B cell (primary cell): Measurements from ENCODE around the gene TMIE.

Experiments used
- EZH2 ChIP-seq: IDR thresholded peaks from 2 replicates; pipeline ENCODE4 v1.6.1; 2012; ENCODE audit warnings: borderline replicate concordance, low read depth, mild to moderate bottlenecking, moderate library complexity, low read length; ENCODE audit not compliant: insufficient read depth, poor library complexity, severe bottlenecking
- TF ChIP-seq, protein P1 (sequence below): fragments of 200-600 bp; IDR thresholded peaks from one replicate; pipeline ENCODE4 v1.8.0; 2022; ENCODE audit warnings: antibody characterized with exemption, mild to moderate bottlenecking

DNA sequence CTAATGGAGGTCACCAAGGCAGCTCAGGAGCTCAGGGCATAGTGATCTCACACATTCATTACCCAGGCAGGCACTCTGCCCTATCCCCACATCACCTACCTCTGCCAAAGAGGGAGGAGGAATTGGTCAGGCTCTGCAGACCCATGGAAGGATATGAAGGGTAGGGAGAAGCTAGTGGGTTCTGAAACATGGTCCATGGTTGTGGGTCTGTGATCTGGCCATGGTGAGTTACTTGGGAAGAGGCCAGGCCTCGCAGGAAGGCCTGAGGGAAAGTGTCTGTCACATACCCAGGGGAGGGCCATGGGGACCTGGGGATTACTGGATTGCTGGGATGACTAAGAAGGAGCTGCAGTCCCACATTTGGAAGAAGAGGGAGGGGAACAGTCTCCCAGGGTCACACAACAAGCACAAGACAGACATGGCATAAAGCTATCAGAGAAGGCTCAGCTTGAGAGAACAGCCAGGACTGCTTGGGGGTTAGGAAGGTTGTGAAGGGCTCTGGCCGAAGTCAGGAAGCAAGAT lies 17.9 kb downstream of the TMIE start:
- TF ChIP-seq, protein P1, sequence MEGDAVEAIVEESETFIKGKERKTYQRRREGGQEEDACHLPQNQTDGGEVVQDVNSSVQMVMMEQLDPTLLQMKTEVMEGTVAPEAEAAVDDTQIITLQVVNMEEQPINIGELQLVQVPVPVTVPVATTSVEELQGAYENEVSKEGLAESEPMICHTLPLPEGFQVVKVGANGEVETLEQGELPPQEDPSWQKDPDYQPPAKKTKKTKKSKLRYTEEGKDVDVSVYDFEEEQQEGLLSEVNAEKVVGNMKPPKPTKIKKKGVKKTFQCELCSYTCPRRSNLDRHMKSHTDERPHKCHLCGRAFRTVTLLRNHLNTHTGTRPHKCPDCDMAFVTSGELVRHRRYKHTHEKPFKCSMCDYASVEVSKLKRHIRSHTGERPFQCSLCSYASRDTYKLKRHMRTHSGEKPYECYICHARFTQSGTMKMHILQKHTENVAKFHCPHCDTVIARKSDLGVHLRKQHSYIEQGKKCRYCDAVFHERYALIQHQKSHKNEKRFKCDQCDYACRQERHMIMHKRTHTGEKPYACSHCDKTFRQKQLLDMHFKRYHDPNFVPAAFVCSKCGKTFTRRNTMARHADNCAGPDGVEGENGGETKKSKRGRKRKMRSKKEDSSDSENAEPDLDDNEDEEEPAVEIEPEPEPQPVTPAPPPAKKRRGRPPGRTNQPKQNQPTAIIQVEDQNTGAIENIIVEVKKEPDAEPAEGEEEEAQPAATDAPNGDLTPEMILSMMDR: no peak
- TF ChIP-seq EZH2: no peak
